Body of pancreas (tissue), 4 donors: ENCODE measurements around the gene CMIP. TPM values are rescaled to one million over a fixed set of nuclear protein-coding genes. Genes with fewer than 3 reads are reported as not detected.

Experiments used
- ATAC-seq: fragments of 150-250 bp; one replicate; pipeline ENCODE4 v1.9.1; 2016
- DNase-seq, 4 donors: peaks; one replicate each; pipeline ENCODE4 v3.0.0-alpha.2; 2019
- H3K27ac ChIP-seq, 4 donors: fragments of 200-600 bp; sonication (generic); 1 replicate in 3 of 4; 2 replicates in 1 of 4; pipeline versions ENCODE4 v1.5.1 to v1.6.1; 2016 to 2019; ENCODE audit warnings: mild to moderate bottlenecking in 1 of 4, mixed read lengths in 1 of 4, moderate library complexity in 1 of 4
- H3K27me3 ChIP-seq, 2 donors: fragments of 200-600 bp; sonication (generic); one replicate each; pipeline ENCODE4 v1.6.0; 2016; ENCODE audit warnings: mild to moderate bottlenecking in 1 of 2
- H3K36me3 ChIP-seq, 2 donors: fragments of 200-600 bp; sonication (generic); replicated peaks in 1 of 2; 2 replicates each; pipeline ENCODE4 v1.5.1; 2016; ENCODE audit warnings: low read depth in 2 of 2; ENCODE audit not compliant: insufficient read depth in 1 of 2
- H3K4me1 ChIP-seq: fragments of 200-600 bp; sonication (generic); one replicate; pipeline ENCODE4 v1.6.0; 2016
- H3K4me3 ChIP-seq, 2 donors: fragments of 200-600 bp; sonication (generic); 1 replicate in 1 of 2; 2 replicates in 1 of 2; pipeline ENCODE4 v1.5.1; 2016 to 2019
- H3K9me3 ChIP-seq, 3 donors: fragments of 200-600 bp; sonication (generic); 1 replicate in 2 of 3; 2 replicates in 1 of 3; pipeline ENCODE4 v1.5.1; 2016
- CTCF ChIP-seq, 7 experiments: fragments of 450-650 bp in 4 of 7; fragments of 200-600 bp in 3 of 7; sonication (generic) in 3 of 7; IDR thresholded peaks; one replicate each; pipeline ENCODE4 v1.5.1; 2016 to 2019; ENCODE audit warnings: antibody characterized with exemption in 7 of 7
- POLR2A ChIP-seq, 3 donors: fragments of 450-650 bp; IDR thresholded peaks; one replicate each; pipeline ENCODE4 v1.6.1; 2016; ENCODE audit warnings: antibody characterized with exemption in 3 of 3, mild to moderate bottlenecking in 2 of 3
- WGBS, 2 donors: methylation state at CpG; one replicate each; pipeline ENCODE4 v1.1.5; 2017; 5-methylcytosine and 5-hydroxymethylcytosine counted together
- intact Hi-C: fragments of 100-400 bp; cut with DNase I; formaldehyde crosslinking; loops from one replicate; pipeline ENCODE4 v1.15.1; 2023
- total RNA-seq, 2 donors: library from RNA; depleted of rRNA; stranded (reverse); fragments of >200 nt; gene quantifications; one replicate each; pipeline ENCODE4 v1.1.0, GENCODE V29; 2016

The CMIP gene
- total RNA-seq, 2 donors from 2014 or later, result 18.7 to 18.8 TPM

- H3K9me3 ChIP-seq, result no peaks in the 10 kb centered on the region
- TF ChIP-seq CTCF (IDR thresholded peaks at IDR 0.05), result no peak
- TF ChIP-seq POLR2A (IDR thresholded peaks at IDR 0.05), result no peak
- no peak for ATAC-seq
- 52 to 68% methylated on average over 9 to 12 of the region's 12 CpGs for WGBS, 2 donors
- intact Hi-C loops, result no loop called here
- H3K4me1 ChIP-seq, result peaks cover 46% of the 10 kb centered on the region
- H3K36me3 ChIP-seq, result no peaks in the 10 kb centered on the region
- H3K27me3 ChIP-seq, result no peaks in the 10 kb centered on the region
- H3K4me3 ChIP-seq, result no peak overlapping the region
- no peak overlapping the region for H3K27ac ChIP-seq
- DNase-seq, result no peak
These were observed 45.1 kb downstream of the CMIP start for GRCh38 chr16:81489547-81490267.

- H3K4me1 ChIP-seq, result peaks cover 66% of the 10 kb centered on the region
- H3K36me3 ChIP-seq, result no peaks in the 10 kb centered on the region
- H3K27me3 ChIP-seq, result no peaks in the 10 kb centered on the region
- peak overlapping the region in 2 of 4 donors; percentile 84 to 87 for H3K27ac ChIP-seq
- intact Hi-C loops, result no loop called here
- no peak for TF ChIP-seq CTCF (IDR thresholded peaks at IDR 0.05)
- TF ChIP-seq POLR2A (IDR thresholded peaks at IDR 0.05), result no peak
- DNase-seq (no peak), ATAC-seq (no peak)
- WGBS, 2 donors, result 56 to 60% methylated on average over 18 of the region's 18 CpGs
- no peaks in the 10 kb centered on the region for H3K9me3 ChIP-seq
- no peak overlapping the region for H3K4me3 ChIP-seq
These were observed 47.1 kb downstream of the CMIP start for GRCh38 chr16:81491541-81492188.

GRCh38 chr16:81492311-81492761, 47.7 kb downstream of the CMIP start:
- H3K27me3 ChIP-seq, result no peaks in the 10 kb centered on the region
- intact Hi-C loops, result no loop called here
- H3K4me3 ChIP-seq, result no peak overlapping the region
- DNase-seq (no peak), ATAC-seq (no peak)
- no peaks in the 10 kb centered on the region for H3K36me3 ChIP-seq
- peak overlapping the region in 3 of 4 donors; percentile 84 to 94 (median 87) for H3K27ac ChIP-seq
- TF ChIP-seq CTCF (IDR thresholded peaks at IDR 0.05) (no peak), POLR2A (IDR thresholded peaks at IDR 0.05) (no peak)
- whole genome bisulfite sequencing, 2 donors, result 81 to 83% methylated on average over 13 to 14 of the region's 14 CpGs
- H3K4me1 ChIP-seq, result peaks cover 71% of the 10 kb centered on the region
- H3K9me3 ChIP-seq, result no peaks in the 10 kb centered on the region

GRCh38 chr16:81492965-81493754, 48.6 kb downstream of the CMIP start:
- no peak for ATAC-seq
- TF ChIP-seq POLR2A (IDR thresholded peaks at IDR 0.05), result no peak
- TF ChIP-seq CTCF (IDR thresholded peaks at IDR 0.05), result no peak
- intact Hi-C loops, result no loop called here
- no peaks in the 10 kb centered on the region for H3K9me3 ChIP-seq
- H3K27me3 ChIP-seq, result no peaks in the 10 kb centered on the region
- H3K36me3 ChIP-seq, result no peaks in the 10 kb centered on the region
- H3K4me3 ChIP-seq, result no peak overlapping the region
- peak overlapping the region; percentile 84 to 94 (median 90) for H3K27ac ChIP-seq
- DNase-seq, result no peak
- WGBS, 2 donors, result 77 to 91% methylated on average over 21 to 29 of the region's 29 CpGs
- H3K4me1 ChIP-seq, result peaks cover 71% of the 10 kb centered on the region
